Keratinocyte (primary cell): Measurements from ENCODE around the gene DSCAML1. TPM values are rescaled to one million over a fixed set of nuclear protein-coding genes. Genes with fewer than 3 reads are reported as not detected.

Source experiments
- DNase-seq: peaks from one replicate; pipeline ENCODE4 v3.0.0-alpha.2; 2011; ENCODE audit warnings: low read depth, missing footprints, low spot score
- FAIRE-seq: peaks from 2 replicates; lab custom pipeline; 2011; peaks lifted over from hg19 to GRCh38; lab: Jason Lieb, UNC
- H2AFZ ChIP-seq: 2 replicates; pipeline ENCODE4 v1.6.0; 2012; ENCODE audit warnings: low read length, control low read depth, inconsistent platforms; ENCODE audit not compliant: control insufficient read depth
- H3K27ac ChIP-seq: 2 replicates; pipeline ENCODE4 v1.5.1; 2011; ENCODE audit warnings: low read length; ENCODE audit not compliant: control insufficient read depth, insufficient read depth
- H3K27me3 ChIP-seq: 3 replicates; pipeline ENCODE4 v1.6.0; 2011; ENCODE audit warnings: low read length; ENCODE audit not compliant: control insufficient read depth, insufficient read depth; ENCODE audit errors: extremely low read depth
- H3K36me3 ChIP-seq, 2 experiments: 2 replicates in 1 of 2; 3 replicates in 1 of 2; pipeline ENCODE4 v1.5.1; 2011; ENCODE audit warnings: low read length in 2 of 2, mild to moderate bottlenecking in 1 of 2; ENCODE audit not compliant: control insufficient read depth in 2 of 2, insufficient read depth in 2 of 2; ENCODE audit errors: extremely low read depth in 1 of 2
- H3K4me1 ChIP-seq: 3 replicates; pipeline ENCODE4 v1.5.1; 2011; ENCODE audit warnings: low read length; ENCODE audit not compliant: control insufficient read depth, insufficient read depth; ENCODE audit errors: extremely low read depth
- H3K4me2 ChIP-seq: 3 replicates; pipeline ENCODE4 v1.6.0; 2011; ENCODE audit warnings: low read depth, low read length; ENCODE audit not compliant: control insufficient read depth, insufficient read depth; ENCODE audit errors: extremely low read depth
- H3K4me3 ChIP-seq, 3 experiments: fragments of 200-600 bp in 1 of 3; sonication (generic) in 1 of 3; 2 replicates in 2 of 3; 3 replicates in 1 of 3; pipeline ENCODE4 v1.5.1; 2011 to 2016; ENCODE audit warnings: low read length in 3 of 3, mild to moderate bottlenecking in 3 of 3, control low read depth in 2 of 3, inconsistent platforms in 1 of 3, low read depth in 1 of 3, mixed read lengths in 1 of 3, mixed run types in 1 of 3, moderate library complexity in 1 of 3; ENCODE audit not compliant: control insufficient read depth in 2 of 3, insufficient read depth in 2 of 3; ENCODE audit errors: extremely low read depth in 1 of 3
- H3K79me2 ChIP-seq: 2 replicates; pipeline ENCODE4 v1.6.0; 2012; ENCODE audit warnings: low read length; ENCODE audit not compliant: control insufficient read depth, insufficient read depth
- H3K9ac ChIP-seq: 3 replicates; pipeline ENCODE4 v1.6.0; 2011; ENCODE audit warnings: low read length; ENCODE audit not compliant: control insufficient read depth, insufficient read depth; ENCODE audit errors: extremely low read depth
- H3K9me1 ChIP-seq: 3 replicates; pipeline ENCODE4 v1.6.0; 2011; ENCODE audit warnings: low read length; ENCODE audit not compliant: control insufficient read depth, insufficient read depth; ENCODE audit errors: extremely low read depth
- H3K9me3 ChIP-seq: 2 replicates; pipeline ENCODE4 v1.5.1; 2012; ENCODE audit warnings: low read depth, low read length; ENCODE audit not compliant: control insufficient read depth
- H4K20me1 ChIP-seq: 3 replicates; pipeline ENCODE4 v1.6.0; 2011; ENCODE audit warnings: low read length; ENCODE audit not compliant: control insufficient read depth, insufficient read depth; ENCODE audit errors: extremely low read depth
- CTCF ChIP-seq, 3 experiments: IDR thresholded peaks in 1 of 3; conservative IDR thresholded peaks in 1 of 3; optimal IDR thresholded peaks in 1 of 3; 2 replicates in 2 of 3; 3 replicates in 1 of 3; pipeline versions ENCODE3 to v1.5.1; 2011; ENCODE audit warnings: low read length in 3 of 3, mild to moderate bottlenecking in 3 of 3, moderate library complexity in 2 of 3, control low read depth in 1 of 3, inconsistent platforms in 1 of 3; ENCODE audit not compliant: insufficient read depth in 2 of 3; ENCODE audit errors: extremely low read depth in 1 of 3
- EZH2 ChIP-seq: IDR thresholded peaks from one replicate; pipeline ENCODE4 v1.6.1; 2012; ENCODE audit warnings: inconsistent platforms, mild to moderate bottlenecking, low read length, moderate library complexity
- dilution Hi-C: fragments of 300-500 bp; cut with MboI; formaldehyde crosslinking; loops from one replicate; pipeline ENCODE4 v1.7.0; 2020; ENCODE audit warnings: low sequenced_read_pairs; ENCODE audit not compliant: extremely low pct_ligation_motif_present
- polyA plus RNA-seq, 5 experiments: library from polyadenylated mRNA; depleted of rRNA in 3 of 5; stranded (reverse) in 3 of 5; stranded (forward) in 1 of 5; unstranded in 1 of 5; fragments of >200 nt; gene quantifications; 1 replicate in 1 of 5; 2 replicates in 3 of 5; 3 replicates in 1 of 5; pipeline versions ENCODE4 v1.2.1 to v1.2.3, GENCODE V29; 2011 to 2012; ENCODE audit warnings: missing spikeins in 2 of 5, low read depth in 1 of 5, low replicate concordance in 1 of 5

The DSCAML1 gene
- polyA plus RNA-seq, 1 donor (not counting 4 experiments of a cell fraction or from before 2014, with no cell fraction given), result not detected

GRCh38 chr11:117513666-117514065, 283.4 kb downstream of the DSCAML1 start:
- Histone ChIP-seq H3K4me2 (no peak overlapping the region), H3K9me1 (no peaks in the 10 kb centered on the region), H3K4me1 (no peaks in the 10 kb centered on the region), H3K36me3 (no peaks in the 10 kb centered on the region), H3K9me3 (no peaks in the 10 kb centered on the region), H4K20me1 (no peaks in the 10 kb centered on the region), H3K9ac (no peak overlapping the region), H2AFZ (no peak overlapping the region), H3K79me2 (no peaks in the 10 kb centered on the region), H3K27ac (no peak overlapping the region), H3K4me3 (no peak overlapping the region), H3K27me3 (peaks cover 22% of the 10 kb centered on the region)
- dilution Hi-C loops, result no loop called here
- FAIRE-seq (no peak), DNase-seq (no peak)
- TF ChIP-seq CTCF (optimal IDR thresholded peaks at IDR 0.05 in 1 of 3, IDR thresholded peaks at IDR 0.05 in 1 of 3, conservative IDR thresholded peaks at IDR 0.05 in 1 of 3; ENCODE audit: extremely low read depth in 1 of 3, insufficient read depth in 2 of 3, low read length in 3 of 3), result no peak
- TF ChIP-seq EZH2, result no peak

GRCh38 chr11:117511931-117512539, 285.0 kb downstream of the DSCAML1 start:
- TF ChIP-seq CTCF (optimal IDR thresholded peaks at IDR 0.05 in 1 of 3, IDR thresholded peaks at IDR 0.05 in 1 of 3, conservative IDR thresholded peaks at IDR 0.05 in 1 of 3; ENCODE audit: extremely low read depth in 1 of 3, insufficient read depth in 2 of 3, low read length in 3 of 3) (no peak), EZH2 (peak; percentile 26)
- no peaks in the 10 kb centered on the region for H4K20me1 ChIP-seq
- no peak overlapping the region for H3K4me2 ChIP-seq
- no peaks in the 10 kb centered on the region for H3K36me3 ChIP-seq
- H3K27ac ChIP-seq, result no peak overlapping the region
- H3K79me2 ChIP-seq, result no peaks in the 10 kb centered on the region
- no peak overlapping the region for H2AFZ ChIP-seq
- H3K4me3 ChIP-seq, result no peak overlapping the region
- no peak for DNase-seq
- no peak for FAIRE-seq
- no peaks in the 10 kb centered on the region for H3K9me3 ChIP-seq
- no peaks in the 10 kb centered on the region for H3K9me1 ChIP-seq
- H3K4me1 ChIP-seq, result no peaks in the 10 kb centered on the region
- H3K27me3 ChIP-seq, result peaks cover 30% of the 10 kb centered on the region
- dilution Hi-C loops, result no loop called here
- no peak overlapping the region for H3K9ac ChIP-seq
